ENCODE results near the gene CASK.

DNA sequence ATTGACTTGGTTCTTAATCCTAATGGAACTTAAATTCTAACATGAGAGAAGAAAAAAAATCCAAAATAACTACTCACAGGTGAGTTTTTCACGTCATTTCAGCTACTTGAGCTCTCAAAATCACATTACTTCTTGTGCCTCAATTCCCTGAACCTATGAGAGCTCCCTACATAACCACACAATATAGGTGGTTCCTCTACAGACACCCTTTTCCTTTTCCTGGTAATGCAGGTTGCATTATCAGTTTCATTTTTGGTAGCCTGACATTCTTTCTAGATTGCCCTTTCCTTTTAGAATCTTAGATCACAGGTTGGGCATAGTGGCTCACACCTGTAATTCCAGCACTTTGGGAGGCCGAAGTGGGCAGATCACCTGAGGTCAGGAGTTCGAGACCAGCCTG lies 230.3 kb downstream of the CASK start:
- TF ChIP-seq MAFK (IDR thresholded peaks at IDR 0.05; ENCODE audit: low read length), result no peak
- TF ChIP-seq TAF15 (IDR thresholded peaks at IDR 0.05; ENCODE audit: low read depth, low read length), result no peak
- no peak for TF ChIP-seq ZNF274 (IDR thresholded peaks at IDR 0.05; ENCODE audit: borderline replicate concordance, low read depth, low read length)
- TF ChIP-seq NR1H2 (CRISPR knock-in tag; IDR thresholded peaks at IDR 0.05), result no peak
- no peak for TF ChIP-seq YY1 (IDR thresholded peaks at IDR 0.05; ENCODE audit: borderline replicate concordance in 1 of 3, control insufficient read depth in 1 of 3, extremely low read depth in 1 of 3, insufficient read depth in 3 of 3, insufficient read length in 1 of 3, insufficient replicate concordance in 2 of 3, low read depth in 1 of 3, low read length in 2 of 3)
